ENCODE measurements around the gene TOMM5. TPM values are rescaled to one million over a fixed set of nuclear protein-coding genes. Genes with fewer than 3 reads are reported as not detected.

The TOMM5 gene
- 122 and 141 TPM in 2 replicates for total RNA-seq

GRCh38 chr9:37592108-37592951, at the start of gene TOMM5:
TOMM5 (minus strand) TSS chr9:37592597; CDS start chr9:37592532, 65 bp downstream.

GRCh38 chr9:37575921-37576721, 16.3 kb downstream of the TOMM5 start, which contains the start of gene FBXO10:
FBXO10 (minus strand) TSS chr9:37576380; CDS start chr9:37541768, 34,612 bp downstream.

Other genes with a start within 250 kb of the TOMM5 start
- 114 and 179 TPM in 2 replicates for gene GRHPR, start 169.9 kb downstream of the TOMM5 start, total RNA-seq
- gene ZBTB5, start 127.1 kb downstream of the TOMM5 start, total RNA-seq, result 7.2 and 7.7 TPM in 2 replicates
- 28.2 and 47.6 TPM in 2 replicates for gene POLR1E, start 106.6 kb downstream of the TOMM5 start, total RNA-seq
- 10.1 and 17.6 TPM in 2 replicates for gene FBXO10, start 16.2 kb downstream of the TOMM5 start, total RNA-seq
- not detected in 2 replicates for gene FRMPD1, start 58.4 kb upstream of the TOMM5 start, total RNA-seq
- 3.0 TPM in 2 replicates for gene TRMT10B, start 161.2 kb upstream of the TOMM5 start, total RNA-seq
- 22.9 and 29.6 TPM in 2 replicates for gene EXOSC3, start 192.5 kb upstream of the TOMM5 start, total RNA-seq
- gene DCAF10, start 208.2 kb upstream of the TOMM5 start, total RNA-seq, result 9.6 and 12.1 TPM in 2 replicates